Osteoblast (primary cell): ENCODE results near the gene CNPPD1. TPM values are rescaled to one million over a fixed set of nuclear protein-coding genes. Genes with fewer than 3 reads are reported as not detected.
A peak's percentile ranks its signal among the peaks of the same experiment; 100 is the strongest.
"Not testable (repeated sequence)": the region's sequence is repeated elsewhere in the genome, so short reads cannot be mapped to it uniquely, and the experiment has no call there.

Experiments
- DNase-seq: peaks from one replicate; pipeline ENCODE4 v3.0.0; 2011; ENCODE audit warnings: low spot score, mixed read lengths; ENCODE audit not compliant: insufficient read length; ENCODE audit errors: missing footprints
- H2AFZ ChIP-seq: 2 replicates; pipeline ENCODE4 v1.6.0; 2011; ENCODE audit warnings: mild to moderate bottlenecking, low read length
- H3K27ac ChIP-seq: 2 replicates; pipeline ENCODE4 v1.5.1; 2011; ENCODE audit warnings: mild to moderate bottlenecking, low read depth, low read length, moderate library complexity
- H3K27me3 ChIP-seq: 2 replicates; pipeline ENCODE4 v1.6.0; 2012; ENCODE audit warnings: mild to moderate bottlenecking, control low read depth, inconsistent platforms, low read length, moderate library complexity; ENCODE audit not compliant: insufficient read depth
- H3K36me3 ChIP-seq: 2 replicates; pipeline ENCODE4 v1.5.1; 2011; ENCODE audit warnings: mild to moderate bottlenecking, low read length, control low read depth, moderate library complexity; ENCODE audit not compliant: insufficient read depth
- H3K4me1 ChIP-seq: 2 replicates; pipeline ENCODE4 v1.5.1; 2011; ENCODE audit warnings: mild to moderate bottlenecking, low read length, control low read depth, moderate library complexity; ENCODE audit not compliant: insufficient read depth
- H3K4me2 ChIP-seq: 2 replicates; pipeline ENCODE4 v1.6.0; 2011; ENCODE audit warnings: mild to moderate bottlenecking, low read length; ENCODE audit not compliant: insufficient read depth
- H3K4me3 ChIP-seq: fragments of 200-600 bp; sonication (generic); 3 replicates; pipeline ENCODE4 v1.5.1; 2012; ENCODE audit warnings: mild to moderate bottlenecking, low read length, inconsistent platforms; ENCODE audit not compliant: insufficient read depth
- H3K79me2 ChIP-seq: 2 replicates; pipeline ENCODE4 v1.6.0; 2012; ENCODE audit warnings: mild to moderate bottlenecking, low read length, control low read depth, inconsistent platforms; ENCODE audit not compliant: insufficient read depth
- H3K9me3 ChIP-seq: 2 replicates; pipeline ENCODE4 v1.5.1; 2011; ENCODE audit warnings: low read depth, low read length, control low read depth
- H4K20me1 ChIP-seq: 2 replicates; pipeline ENCODE4 v1.6.0; 2012; ENCODE audit warnings: mild to moderate bottlenecking, low read length, control low read depth; ENCODE audit not compliant: insufficient read depth
- CTCF ChIP-seq: IDR thresholded peaks from 2 replicates; pipeline ENCODE4 v1.5.1; 2011; ENCODE audit warnings: mild to moderate bottlenecking, low read depth, low read length, moderate library complexity; ENCODE audit errors: extremely low read depth
- total RNA-seq: library from RNA; depleted of rRNA; stranded (reverse); fragments of >200 nt; gene quantifications from 2 replicates; pipeline ENCODE4 v1.2.3, GENCODE V29; 2012

CNPPD1 gene
- total RNA-seq, 1 donor: 26.1 TPM

- Histone ChIP-seq H4K20me1 (no peaks in the 10 kb centered on the region), H2AFZ (no peak overlapping the region)
- no peak for DNase-seq
Measured at GRCh38 chr2:219204425-219205164, 27.9 kb upstream of the CNPPD1 start.

GRCh38 chr2:219201331-219201730, 24.6 kb upstream of the CNPPD1 start:
- not testable (repeated sequence) for H3K79me2 ChIP-seq, H3K27me3 ChIP-seq, H3K4me3 ChIP-seq, H3K27ac ChIP-seq, H3K36me3 ChIP-seq, DNase-seq, H3K9me3 ChIP-seq, H3K4me2 ChIP-seq, H2AFZ ChIP-seq, H4K20me1 ChIP-seq, H3K4me1 ChIP-seq

More at GRCh38 chr2:219204425-219205164, 27.9 kb upstream of the CNPPD1 start:
- no peaks in the 10 kb centered on the region for H3K27me3 ChIP-seq
- no peak for TF ChIP-seq CTCF
- peaks cover 3% of the 10 kb centered on the region for H3K79me2 ChIP-seq
- H3K4me1 ChIP-seq: peaks cover 18% of the 10 kb centered on the region
- H3K4me2 ChIP-seq: no peak overlapping the region
- H3K27ac ChIP-seq: no peak overlapping the region
- peaks cover 15% of the 10 kb centered on the region for H3K36me3 ChIP-seq
- H3K4me3 ChIP-seq: no peak overlapping the region
- no peaks in the 10 kb centered on the region for H3K9me3 ChIP-seq

- H3K27me3 ChIP-seq, H3K4me1 ChIP-seq, H3K79me2 ChIP-seq, H3K27ac ChIP-seq, H3K36me3 ChIP-seq, H3K9me3 ChIP-seq, H4K20me1 ChIP-seq, DNase-seq, H2AFZ ChIP-seq, H3K4me3 ChIP-seq, H3K4me2 ChIP-seq: not testable (repeated sequence)
Measured at GRCh38 chr2:219200502-219201326, 24.0 kb upstream of the CNPPD1 start.

- H3K4me2 ChIP-seq: no peak overlapping the region
Measured at GRCh38 chr2:219199470-219200211, 22.9 kb upstream of the CNPPD1 start.

More at GRCh38 chr2:219199470-219200211, 22.9 kb upstream of the CNPPD1 start:
- TF ChIP-seq CTCF: no peak
- Histone ChIP-seq H3K4me1 (no peaks in the 10 kb centered on the region), H3K36me3 (no peaks in the 10 kb centered on the region), H2AFZ (no peak overlapping the region), H3K27me3 (peaks cover 5% of the 10 kb centered on the region), H3K27ac (no peak overlapping the region), H4K20me1 (no peaks in the 10 kb centered on the region), H3K9me3 (no peaks in the 10 kb centered on the region), H3K79me2 (no peaks in the 10 kb centered on the region), H3K4me3 (no peak overlapping the region)
- peak; percentile 64 for DNase-seq
